ENCODE data around the gene KLHL21. TPM values are rescaled to one million over a fixed set of nuclear protein-coding genes. Genes with fewer than 3 reads are reported as not detected.
"Not testable (repeated sequence)": the region's sequence is repeated elsewhere in the genome, so short reads cannot be mapped to it uniquely, and the experiment has no call there.

Gene KLHL21
- total and polyA plus RNA-seq, 12 donors, result 20.4 to 93.3 (median 69.6) TPM

- Histone ChIP-seq H3K36me3 (peaks cover 0 to 36% (median 26%) of the 10 kb centered on the region in 9 donors), H3K27me3 (no peaks in the 10 kb centered on the region), H3K27ac (peak overlapping the region; percentile 96 to 100 (median 99)), H3K9me3 (no peaks in the 10 kb centered on the region), H3K4me1 (peaks cover 25 to 80% (median 67%) of the 10 kb centered on the region in 9 donors), H3K4me3 (peak overlapping the region; percentile 68 to 96 (median 86))
- ATAC-seq (peak; percentile 9 to 52 (median 30)), DNase-seq (peak; percentile 60 to 80)
- 0 to 1% methylated on average over 40 of the region's 40 CpGs for WGBS, 2 donors
- TF ChIP-seq CTCF (IDR thresholded peaks at IDR 0.05), result no peak
- intact Hi-C loops (cut with DNase I), result loop anchor here in 3 of 10 donors (1.0 to 10.0 kb wide), 4 partner anchors 20 to 49 kb away; partner anchors contain the start of genes NOL9 (in 3 of the 3) and TAS1R1 (in 1 of the 3)
Measured at GRCh38 chr1:6601049-6601922, 1.4 kb downstream of the KLHL21 start.

- intact Hi-C loops (cut with DNase I), result loop anchor here in 3 of 10 donors (1.0 to 10.0 kb wide), 4 partner anchors 20 to 48 kb away; partner anchors contain the start of genes NOL9 (in 3 of the 3) and TAS1R1 (in 1 of the 3)
- peak overlapping the region; percentile 68 to 96 (median 86) for H3K4me3 ChIP-seq
- WGBS, 2 donors, result 16 to 18% methylated on average over 10 of the region's 10 CpGs
- no peaks in the 10 kb centered on the region for H3K27me3 ChIP-seq
- H3K36me3 ChIP-seq, result peaks cover 0 to 44% (median 32%) of the 10 kb centered on the region in 9 donors
- peaks cover 25 to 80% (median 73%) of the 10 kb centered on the region in 9 donors for H3K4me1 ChIP-seq
- DNase-seq, result no peak
- peak overlapping the region; percentile 96 to 100 (median 99) for H3K27ac ChIP-seq
- no peak for TF ChIP-seq CTCF (IDR thresholded peaks at IDR 0.05)
- H3K9me3 ChIP-seq, result no peaks in the 10 kb centered on the region
- ATAC-seq, result peak in 5 of 8 donors; percentile 1 to 39 (median 22)
Measured at GRCh38 chr1:6600410-6601048, 2.1 kb downstream of the KLHL21 start.

GRCh38 chr1:6599991-6600390, 2.7 kb downstream of the KLHL21 start:
- H3K36me3 ChIP-seq, result peaks cover 0 to 49% (median 37%) of the 10 kb centered on the region in 9 donors
- not testable (repeated sequence) for H3K9me3 ChIP-seq, DNase-seq, H3K27me3 ChIP-seq, ATAC-seq
- intact Hi-C loops (cut with DNase I), result loop anchor here in 2 of 10 donors (2.0 to 10.0 kb wide), 3 partner anchors 19 to 48 kb away; partner anchors contain the start of genes NOL9 (in 2 of the 2) and TAS1R1 (in 1 of the 2)
- peaks cover 25 to 76% (median 68%) of the 10 kb centered on the region in 9 donors for H3K4me1 ChIP-seq
- 57 to 63% methylated on average over 8 of the region's 8 CpGs for WGBS, 2 donors
- peak overlapping the region in 9 of 10 donors; percentile 96 to 100 (median 99) for H3K27ac ChIP-seq
- peak overlapping the region; percentile 68 to 96 (median 86) for H3K4me3 ChIP-seq

- 68 to 69% methylated on average over 31 of the region's 31 CpGs for WGBS, 2 donors
- peak overlapping the region; percentile 68 to 96 (median 86) for H3K4me3 ChIP-seq
- DNase-seq, result no peak
- no peaks in the 10 kb centered on the region for H3K9me3 ChIP-seq
- intact Hi-C loops (cut with DNase I), result no loop called here
- H3K4me1 ChIP-seq, result peaks cover 19 to 76% (median 62%) of the 10 kb centered on the region in 9 donors
- no peak for ATAC-seq
- TF ChIP-seq CTCF (IDR thresholded peaks at IDR 0.05), result no peak
- H3K36me3 ChIP-seq, result peaks cover 0 to 55% (median 43%) of the 10 kb centered on the region in 9 donors
- H3K27me3 ChIP-seq, result no peaks in the 10 kb centered on the region
- peak overlapping the region in 8 of 10 donors; percentile 96 to 100 (median 100) for H3K27ac ChIP-seq
Measured at GRCh38 chr1:6599141-6599975, 3.3 kb downstream of the KLHL21 start.
